ENCODE results near the gene MPND.

Gene MPND

GRCh38 chr19:4372165-4373012, 29.0 kb downstream of the MPND start:
- H3K4me3 ChIP-seq (ENCODE audit: low read length): no peak overlapping the region
- no peak for DNase-seq (ENCODE audit: low read depth)

GRCh38 chr19:4373013-4373367, 29.6 kb downstream of the MPND start:
- no peak for DNase-seq (ENCODE audit: low read depth)
- no peak overlapping the region for H3K4me3 ChIP-seq (ENCODE audit: low read length)
- no peak for TF ChIP-seq CTCF (conservative IDR thresholded peaks at IDR 0.05; ENCODE audit: low read length)

More at GRCh38 chr19:4372165-4373012, 29.0 kb downstream of the MPND start:
- no peak for TF ChIP-seq CTCF (conservative IDR thresholded peaks at IDR 0.05; ENCODE audit: low read length)

- TF ChIP-seq CTCF (conservative IDR thresholded peaks at IDR 0.05; ENCODE audit: low read length): no peak
- DNase-seq (ENCODE audit: low read depth): peak; percentile 78
- H3K4me3 ChIP-seq (ENCODE audit: low read length): peak overlapping the region; percentile 22
Observed at GRCh38 chr19:4373601-4374497, 30.5 kb downstream of the MPND start.

- DNase-seq (ENCODE audit: low read depth): peak; percentile 93
- H3K4me3 ChIP-seq (ENCODE audit: low read length): no peak overlapping the region; the same call in none of the 2 replicates
- no peak; the same call in 1 of the 2 replicates for TF ChIP-seq CTCF (conservative IDR thresholded peaks at IDR 0.05; ENCODE audit: low read length)
Observed at GRCh38 chr19:4374498-4375163, 31.3 kb downstream of the MPND start.

- TF ChIP-seq CTCF (conservative IDR thresholded peaks at IDR 0.05; ENCODE audit: low read length): peak; percentile 56
- no peak overlapping the region; the same call in 1 of the 2 replicates for H3K4me3 ChIP-seq (ENCODE audit: low read length)
- peak; percentile 68 for DNase-seq (ENCODE audit: low read depth)
Observed at GRCh38 chr19:4375164-4376027, 32.0 kb downstream of the MPND start.

GRCh38 chr19:4376028-4376670, 32.8 kb downstream of the MPND start:
- DNase-seq (ENCODE audit: low read depth): no peak
- no peak for TF ChIP-seq CTCF (conservative IDR thresholded peaks at IDR 0.05; ENCODE audit: low read length)
- no peak overlapping the region for H3K4me3 ChIP-seq (ENCODE audit: low read length)
